Glomerular visceral epithelial cell (primary cell): ENCODE data around the gene ERFE.
"Not testable (repeated sequence)": the region's sequence is repeated elsewhere in the genome, so short reads cannot be mapped to it uniquely, and the experiment has no call there.

ENCODE experiments used
- DNase-seq: peaks from one replicate; pipeline ENCODE4 v3.0.0-alpha.2; 2016; ENCODE audit errors: extremely low spot score

The ERFE gene

GRCh38 chr2:238168196-238169047 lies 9.7 kb downstream of the ERFE start:
- no peak for DNase-seq

GRCh38 chr2:238169048-238169707 lies 10.4 kb downstream of the ERFE start:
- peak; percentile 86 for DNase-seq

- peak; percentile 97 for DNase-seq
These were observed 11.0 kb downstream of the ERFE start for GRCh38 chr2:238169708-238170251.

- DNase-seq: no peak
These were observed 11.8 kb downstream of the ERFE start for GRCh38 chr2:238170386-238171071.

- not testable (repeated sequence) for DNase-seq
These were observed 12.3 kb downstream of the ERFE start for GRCh38 chr2:238171072-238171431.

- DNase-seq: no peak
These were observed 12.9 kb downstream of the ERFE start for GRCh38 chr2:238171575-238172187.

GRCh38 chr2:238172439-238172838 lies 13.7 kb downstream of the ERFE start:
- no peak for DNase-seq

- no peak for DNase-seq
These were observed 14.9 kb downstream of the ERFE start for GRCh38 chr2:238173692-238174091.

GRCh38 chr2:238174291-238174690 lies 15.5 kb downstream of the ERFE start:
- no peak for DNase-seq

- DNase-seq: no peak
These were observed 15.9 kb downstream of the ERFE start for GRCh38 chr2:238174701-238175100.

GRCh38 chr2:238176613-238177012 lies 17.8 kb downstream of the ERFE start:
- no peak for DNase-seq

GRCh38 chr2:238180554-238180953 lies 21.8 kb downstream of the ERFE start:
- no peak for DNase-seq

- no peak for DNase-seq
These were observed 23.6 kb downstream of the ERFE start for GRCh38 chr2:238182362-238182761.

GRCh38 chr2:238183821-238184220 lies 25.1 kb downstream of the ERFE start:
- DNase-seq: no peak

GRCh38 chr2:238187618-238188548 lies 29.1 kb downstream of the ERFE start:
- DNase-seq: peak; percentile 25

GRCh38 chr2:238190445-238190844 lies 31.7 kb downstream of the ERFE start:
- no peak for DNase-seq

GRCh38 chr2:238202326-238203093 lies 43.7 kb downstream of the ERFE start:
- DNase-seq: peak; percentile 27

- peak; percentile 94 for DNase-seq
These were observed 44.6 kb downstream of the ERFE start, which contains the start of gene ILKAP for GRCh38 chr2:238203094-238203972. TSS of gene ILKAP (minus strand) at chr2:238203695. CDS start at chr2:238203553, 142 bp downstream.
